Fibroblast of lung (primary cell): Measurements from ENCODE around the gene IPO8.

ENCODE experiments used
- CTCF ChIP-seq, 2 donors: IDR thresholded peaks in 1 of 2; conservative IDR thresholded peaks in 1 of 2; 1 replicate in 1 of 2; 2 replicates in 1 of 2; pipeline ENCODE4 v1.5.1; 2011 to 2012; ENCODE audit warnings: low read length in 2 of 2, control low read depth in 1 of 2, inconsistent platforms in 1 of 2, low read depth in 1 of 2, mild to moderate bottlenecking in 1 of 2
- EZH2 ChIP-seq: IDR thresholded peaks from 2 replicates; pipeline ENCODE4 v1.5.1; 2012; ENCODE audit warnings: low read length, control low read depth, mild to moderate bottlenecking; ENCODE audit errors: missing control alignments

- TF ChIP-seq CTCF (conservative IDR thresholded peaks at IDR 0.05 in 1 of 2, IDR thresholded peaks at IDR 0.05 in 1 of 2; ENCODE audit: low read depth in 1 of 2, low read length in 2 of 2) (no peak), EZH2 (no peak)
Measured at GRCh38 chr12:30580344-30580743, 115.3 kb downstream of the IPO8 start.
